Measurements from ENCODE around the gene DLG4.

GRCh38 chr17:7235693-7236665 is 16.3 kb upstream of the DLG4 start:
- TF ChIP-seq CTCF (IDR thresholded peaks at IDR 0.05; ENCODE audit: borderline replicate concordance, extremely low read depth, low read length, poor library complexity, severe bottlenecking) (no peak), EZH2 (IDR thresholded peaks at IDR 0.05; ENCODE audit: borderline replicate concordance, low read depth, low read length, severe bottlenecking) (no peak)
